Thyroid gland (tissue), 4 donors: ENCODE results near the gene NF2. TPM values are rescaled to one million over a fixed set of nuclear protein-coding genes. Genes with fewer than 3 reads are reported as not detected.
A peak's percentile ranks its signal among the peaks of the same experiment; 100 is the strongest.

Experiments used
- DNase-seq, 2 donors: peaks; one replicate each; pipeline ENCODE4 v3.0.0-alpha.2; 2019
- H3K27ac ChIP-seq, 3 donors: fragments of 200-600 bp; sonication (generic); 1 replicate in 2 of 3; 2 replicates in 1 of 3; pipeline ENCODE4 v1.5.1; 2016 to 2019; ENCODE audit warnings: mild to moderate bottlenecking in 1 of 3, moderate library complexity in 1 of 3
- H3K27me3 ChIP-seq: fragments of 200-600 bp; sonication (generic); one replicate; pipeline ENCODE4 v1.5.1; 2019
- H3K36me3 ChIP-seq, 2 donors: fragments of 200-600 bp; sonication (generic); one replicate each; pipeline ENCODE4 v1.5.1; 2016 to 2019
- H3K4me1 ChIP-seq, 2 donors: fragments of 200-600 bp; sonication (generic); one replicate each; pipeline ENCODE4 v1.5.1; 2017 to 2019
- H3K4me3 ChIP-seq, 3 donors: fragments of 200-600 bp; sonication (generic); replicated peaks in 1 of 3; 1 replicate in 2 of 3; 2 replicates in 1 of 3; pipeline ENCODE4 v1.5.1; 2016; ENCODE audit warnings: mild to moderate bottlenecking in 1 of 3
- H3K9me3 ChIP-seq: fragments of 200-600 bp; sonication (generic); one replicate; pipeline ENCODE4 v1.5.1; 2017
- POLR2A ChIP-seq, 2 donors: fragments of 450-650 bp; IDR thresholded peaks; one replicate each; pipeline ENCODE4 v1.6.1; 2017; ENCODE audit warnings: antibody characterized with exemption in 2 of 2, mild to moderate bottlenecking in 2 of 2, moderate library complexity in 1 of 2
- WGBS, 2 donors: methylation state at CpG; one replicate each; pipeline ENCODE4 v1.1.5; 2017; 5-methylcytosine and 5-hydroxymethylcytosine counted together
- intact Hi-C: fragments of 100-400 bp; cut with DNase I; formaldehyde crosslinking; loops from one replicate; pipeline ENCODE4 v1.15.1; 2023
- total RNA-seq, 4 donors: library from RNA; depleted of rRNA; stranded (reverse); fragments of >200 nt; gene quantifications; one replicate each; pipeline ENCODE4 v1.2.3, GENCODE V29; 2016
- TF ChIP-seq, protein P1 (sequence below), 6 experiments: fragments of 200-600 bp in 3 of 6; fragments of 450-650 bp in 3 of 6; sonication (generic) in 3 of 6; IDR thresholded peaks; one replicate each; pipeline ENCODE4 v1.5.1; 2016 to 2019; ENCODE audit warnings: antibody characterized with exemption in 6 of 6, mild to moderate bottlenecking in 2 of 6, inconsistent platforms in 1 of 6, moderate library complexity in 1 of 6

NF2 gene
- total RNA-seq = 10 to 100 TPM; 37.5 to 65.5 (median 51.6) TPM

DNA sequence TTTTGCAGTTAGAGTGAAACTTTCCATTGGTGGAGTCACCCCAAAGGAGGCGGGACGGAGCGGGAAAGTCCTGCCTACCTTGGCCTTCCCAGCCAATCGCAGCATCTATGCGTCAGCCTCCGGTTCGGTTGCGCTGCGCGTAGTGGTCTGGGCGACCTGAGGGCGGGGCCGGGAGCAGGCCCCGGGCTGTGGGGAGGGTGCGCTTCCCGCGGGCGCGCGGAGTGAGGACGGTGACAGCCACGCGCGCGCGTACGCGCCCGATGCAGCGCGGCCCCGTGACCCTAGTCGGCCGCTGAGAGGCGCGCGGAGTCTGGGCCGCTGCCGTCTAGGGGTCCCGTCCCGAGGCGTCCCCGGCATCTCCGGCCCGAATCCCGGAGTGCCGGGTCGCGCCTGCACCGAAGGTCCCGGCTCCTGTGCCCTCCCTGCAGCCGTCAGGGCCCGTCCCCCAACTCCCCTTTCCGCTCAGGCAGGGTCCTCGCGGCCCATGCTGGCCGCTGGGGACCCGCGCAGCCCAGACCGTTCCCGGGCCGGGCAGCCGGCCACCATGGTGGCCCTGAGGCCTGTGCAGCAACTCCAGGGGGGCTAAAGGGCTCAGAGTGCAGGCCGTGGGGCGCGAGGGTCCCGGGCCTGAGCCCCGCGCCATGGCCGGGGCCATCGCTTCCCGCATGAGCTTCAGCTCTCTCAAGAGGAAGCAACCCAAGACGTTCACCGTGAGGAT is at the start of gene NF2:
NF2 (plus strand) TSS at position 276 of the 718 bp plus-strand sequence; CDS start at position 642, 366 bp downstream.
- TF ChIP-seq, protein P1, sequence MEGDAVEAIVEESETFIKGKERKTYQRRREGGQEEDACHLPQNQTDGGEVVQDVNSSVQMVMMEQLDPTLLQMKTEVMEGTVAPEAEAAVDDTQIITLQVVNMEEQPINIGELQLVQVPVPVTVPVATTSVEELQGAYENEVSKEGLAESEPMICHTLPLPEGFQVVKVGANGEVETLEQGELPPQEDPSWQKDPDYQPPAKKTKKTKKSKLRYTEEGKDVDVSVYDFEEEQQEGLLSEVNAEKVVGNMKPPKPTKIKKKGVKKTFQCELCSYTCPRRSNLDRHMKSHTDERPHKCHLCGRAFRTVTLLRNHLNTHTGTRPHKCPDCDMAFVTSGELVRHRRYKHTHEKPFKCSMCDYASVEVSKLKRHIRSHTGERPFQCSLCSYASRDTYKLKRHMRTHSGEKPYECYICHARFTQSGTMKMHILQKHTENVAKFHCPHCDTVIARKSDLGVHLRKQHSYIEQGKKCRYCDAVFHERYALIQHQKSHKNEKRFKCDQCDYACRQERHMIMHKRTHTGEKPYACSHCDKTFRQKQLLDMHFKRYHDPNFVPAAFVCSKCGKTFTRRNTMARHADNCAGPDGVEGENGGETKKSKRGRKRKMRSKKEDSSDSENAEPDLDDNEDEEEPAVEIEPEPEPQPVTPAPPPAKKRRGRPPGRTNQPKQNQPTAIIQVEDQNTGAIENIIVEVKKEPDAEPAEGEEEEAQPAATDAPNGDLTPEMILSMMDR (IDR thresholded peaks at IDR 0.05) = peak in 2 of 6 experiments; percentile 14 to 21
- TF ChIP-seq POLR2A (IDR thresholded peaks at IDR 0.05) = peak; percentile 60 to 90
- peaks cover 15 to 19% of the 10 kb centered on the region in 2 donors for H3K4me1 ChIP-seq
- no peaks in the 10 kb centered on the region for H3K27me3 ChIP-seq
- intact Hi-C loops = no loop called here
- DNase-seq = peak; percentile 99
- no peaks in the 10 kb centered on the region for H3K9me3 ChIP-seq
- H3K4me3 ChIP-seq = peak within 1 kb of the TSS; percentile 56 to 97 (median 91)
- H3K36me3 ChIP-seq = no peaks in the 10 kb centered on the region
- peak within 1 kb of the TSS; percentile 94 to 98 (median 97) for H3K27ac ChIP-seq
- WGBS, 2 donors = 0% methylated on average over 9 to 11 of the region's 74 CpGs

DNA sequence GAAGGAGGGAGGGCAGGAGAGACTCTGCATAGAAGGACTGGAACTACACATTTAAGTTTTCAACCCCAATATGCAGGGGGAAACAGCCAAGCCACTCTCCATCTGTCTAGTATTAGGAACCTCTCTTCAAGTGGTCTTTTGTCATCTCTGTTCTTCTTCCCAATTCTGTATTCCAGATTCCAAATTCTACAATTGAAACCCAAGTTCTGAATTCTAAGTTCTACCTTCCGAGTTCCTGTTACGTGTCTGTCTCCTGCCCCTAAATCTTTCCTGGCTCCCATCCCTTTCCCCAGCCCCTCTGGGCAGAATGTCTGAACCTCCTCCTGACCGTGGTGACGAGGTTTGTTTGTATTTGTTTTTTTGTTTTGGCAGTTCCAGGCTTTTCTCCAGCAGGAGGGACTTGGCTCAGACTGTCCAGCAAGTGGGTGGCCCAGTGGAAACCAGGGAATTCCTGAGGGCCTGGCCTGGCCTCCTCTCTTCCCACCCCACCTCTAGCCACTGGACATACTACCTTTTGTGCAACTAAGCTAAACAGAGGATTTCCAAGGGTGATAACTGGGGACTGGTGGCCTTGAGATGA is 48.3 kb upstream of the NF2 start:
- no peaks in the 10 kb centered on the region for H3K27me3 ChIP-seq
- peak; percentile 7 to 49 for DNase-seq
- intact Hi-C loops = no loop called here
- TF ChIP-seq, protein P1 (IDR thresholded peaks at IDR 0.05) = no peak
- TF ChIP-seq POLR2A (IDR thresholded peaks at IDR 0.05) = no peak
- H3K9me3 ChIP-seq = no peaks in the 10 kb centered on the region
- peak overlapping the region in 1 of 3 donors; percentile 78 for H3K27ac ChIP-seq
- 55 to 60% methylated on average over 4 of the region's 4 CpGs for WGBS, 2 donors
- peaks cover 14 to 19% of the 10 kb centered on the region in 2 donors for H3K36me3 ChIP-seq
- peaks cover 13 to 17% of the 10 kb centered on the region in 2 donors for H3K4me1 ChIP-seq
- H3K4me3 ChIP-seq = no peak overlapping the region

DNA sequence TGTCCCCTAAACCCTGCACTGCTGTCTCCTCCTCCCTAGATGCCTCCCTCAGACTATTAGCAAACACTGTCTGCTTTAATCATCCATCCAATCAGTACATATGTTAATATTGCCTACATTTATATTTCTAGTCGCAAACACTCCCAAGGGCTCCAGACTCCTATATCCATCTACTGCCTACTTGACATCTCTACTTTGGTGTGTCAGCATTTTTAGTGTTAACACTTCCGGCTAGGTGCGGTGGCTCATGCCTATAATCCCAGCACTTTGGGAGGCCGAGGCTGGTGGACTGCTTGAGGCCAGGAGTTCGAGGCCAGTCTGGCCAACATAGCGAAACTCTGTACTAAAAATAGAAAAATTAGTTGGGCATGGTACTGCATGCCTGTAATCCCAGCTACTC is 44.4 kb upstream of the NF2 start:
- no peaks in the 10 kb centered on the region for H3K9me3 ChIP-seq
- no peak overlapping the region for H3K27ac ChIP-seq
- TF ChIP-seq, protein P1 (IDR thresholded peaks at IDR 0.05) = no peak
- TF ChIP-seq POLR2A (IDR thresholded peaks at IDR 0.05) = no peak
- H3K4me3 ChIP-seq = no peak overlapping the region
- peaks cover 11 to 14% of the 10 kb centered on the region in 2 donors for H3K4me1 ChIP-seq
- WGBS, 2 donors = 96 to 97% methylated on average over 6 of the region's 6 CpGs
- no peaks in the 10 kb centered on the region for H3K27me3 ChIP-seq
- intact Hi-C loops = no loop called here
- DNase-seq = no peak
- H3K36me3 ChIP-seq = peaks cover 25 to 29% of the 10 kb centered on the region in 2 donors

DNA sequence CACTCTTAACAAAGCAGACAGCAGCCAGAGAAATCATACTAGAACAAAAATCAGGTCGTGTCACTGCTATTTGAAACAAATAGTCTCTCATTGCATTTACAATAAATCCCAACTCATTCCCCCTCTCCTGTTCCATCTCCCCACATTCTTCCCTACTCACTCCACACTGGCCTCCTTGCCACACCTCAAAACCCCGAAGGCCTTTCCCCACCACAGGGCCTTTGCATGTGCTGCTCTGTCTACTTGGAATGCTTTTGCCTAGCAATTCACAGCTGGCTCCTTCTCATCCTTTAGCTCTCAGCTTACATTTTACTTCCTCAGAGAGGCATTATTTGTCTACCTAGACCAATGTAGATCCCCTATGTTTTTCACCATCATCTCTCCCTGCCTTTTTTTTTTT is 43.6 kb upstream of the NF2 start:
- no peak overlapping the region for H3K4me3 ChIP-seq
- WGBS, 2 donors = 94 to 100% methylated on average over 2 of the region's 2 CpGs
- H3K27ac ChIP-seq = no peak overlapping the region
- peaks cover 25 to 29% of the 10 kb centered on the region in 2 donors for H3K36me3 ChIP-seq
- DNase-seq = no peak
- peaks cover 3 to 6% of the 10 kb centered on the region in 2 donors for H3K4me1 ChIP-seq
- TF ChIP-seq POLR2A (IDR thresholded peaks at IDR 0.05) = no peak
- TF ChIP-seq, protein P1 (IDR thresholded peaks at IDR 0.05) = no peak
- no peaks in the 10 kb centered on the region for H3K9me3 ChIP-seq
- no peaks in the 10 kb centered on the region for H3K27me3 ChIP-seq
- intact Hi-C loops = no loop called here
